GM12875 (cell line): ENCODE results near the gene ACTL8.

Experiments used
- H3K4me3 ChIP-seq: one replicate; pipeline ENCODE4 v1.5.1; 2011; ENCODE audit warnings: low read depth, low read length, control low read depth
- TF ChIP-seq, protein P1 (sequence below): IDR thresholded peaks from 2 replicates; pipeline ENCODE4 v1.5.1; 2011; ENCODE audit warnings: low read depth, mild to moderate bottlenecking, control low read depth, inconsistent platforms, low read length, moderate library complexity, borderline replicate concordance; ENCODE audit not compliant: insufficient read depth

ACTL8 gene

DNA sequence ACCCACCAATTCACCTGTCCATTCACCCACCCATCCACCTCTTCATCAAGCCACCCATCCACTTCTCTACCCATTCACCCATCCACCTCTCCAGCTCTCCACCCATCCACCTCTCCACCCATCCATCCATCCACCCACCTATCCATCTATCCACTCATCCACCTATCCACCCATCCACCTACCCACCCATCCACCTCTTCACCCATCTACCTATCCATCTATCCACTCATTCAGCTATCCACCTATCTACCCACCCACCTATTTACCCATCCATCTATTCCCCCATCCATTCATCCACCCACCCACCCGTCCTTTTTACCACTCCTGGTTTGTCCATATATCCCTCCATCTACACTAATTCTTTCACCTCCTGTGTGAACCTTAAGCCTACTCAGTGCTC, 105.7 kb downstream of the ACTL8 start:
- H3K4me3 ChIP-seq = no peak overlapping the region
- TF ChIP-seq, protein P1, sequence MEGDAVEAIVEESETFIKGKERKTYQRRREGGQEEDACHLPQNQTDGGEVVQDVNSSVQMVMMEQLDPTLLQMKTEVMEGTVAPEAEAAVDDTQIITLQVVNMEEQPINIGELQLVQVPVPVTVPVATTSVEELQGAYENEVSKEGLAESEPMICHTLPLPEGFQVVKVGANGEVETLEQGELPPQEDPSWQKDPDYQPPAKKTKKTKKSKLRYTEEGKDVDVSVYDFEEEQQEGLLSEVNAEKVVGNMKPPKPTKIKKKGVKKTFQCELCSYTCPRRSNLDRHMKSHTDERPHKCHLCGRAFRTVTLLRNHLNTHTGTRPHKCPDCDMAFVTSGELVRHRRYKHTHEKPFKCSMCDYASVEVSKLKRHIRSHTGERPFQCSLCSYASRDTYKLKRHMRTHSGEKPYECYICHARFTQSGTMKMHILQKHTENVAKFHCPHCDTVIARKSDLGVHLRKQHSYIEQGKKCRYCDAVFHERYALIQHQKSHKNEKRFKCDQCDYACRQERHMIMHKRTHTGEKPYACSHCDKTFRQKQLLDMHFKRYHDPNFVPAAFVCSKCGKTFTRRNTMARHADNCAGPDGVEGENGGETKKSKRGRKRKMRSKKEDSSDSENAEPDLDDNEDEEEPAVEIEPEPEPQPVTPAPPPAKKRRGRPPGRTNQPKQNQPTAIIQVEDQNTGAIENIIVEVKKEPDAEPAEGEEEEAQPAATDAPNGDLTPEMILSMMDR = no peak

DNA sequence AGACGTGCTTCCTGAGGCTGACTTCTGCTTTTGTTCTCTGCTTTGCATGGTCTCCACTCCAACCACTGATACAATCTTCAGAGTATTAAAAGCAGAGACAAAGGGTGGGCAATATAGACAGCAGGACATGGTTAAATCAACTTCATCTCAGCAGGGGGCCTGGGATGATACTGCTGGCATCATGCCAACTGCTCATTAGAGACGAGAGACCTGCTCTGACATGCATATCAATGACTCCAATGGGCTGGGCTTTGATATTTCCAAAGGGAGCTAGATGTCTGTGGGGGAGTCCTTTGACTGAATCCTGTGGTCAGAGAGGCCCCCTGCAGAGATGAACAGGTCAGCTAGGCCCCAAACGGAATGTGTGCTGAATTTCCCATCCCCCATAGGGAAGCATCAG, 106.6 kb downstream of the ACTL8 start:
- TF ChIP-seq, protein P1 = no peak
- no peak overlapping the region for H3K4me3 ChIP-seq

GRCh38 chr1:17862121-17862520, 107.0 kb downstream of the ACTL8 start:
- TF ChIP-seq, protein P1 = no peak
- H3K4me3 ChIP-seq = no peak overlapping the region

DNA sequence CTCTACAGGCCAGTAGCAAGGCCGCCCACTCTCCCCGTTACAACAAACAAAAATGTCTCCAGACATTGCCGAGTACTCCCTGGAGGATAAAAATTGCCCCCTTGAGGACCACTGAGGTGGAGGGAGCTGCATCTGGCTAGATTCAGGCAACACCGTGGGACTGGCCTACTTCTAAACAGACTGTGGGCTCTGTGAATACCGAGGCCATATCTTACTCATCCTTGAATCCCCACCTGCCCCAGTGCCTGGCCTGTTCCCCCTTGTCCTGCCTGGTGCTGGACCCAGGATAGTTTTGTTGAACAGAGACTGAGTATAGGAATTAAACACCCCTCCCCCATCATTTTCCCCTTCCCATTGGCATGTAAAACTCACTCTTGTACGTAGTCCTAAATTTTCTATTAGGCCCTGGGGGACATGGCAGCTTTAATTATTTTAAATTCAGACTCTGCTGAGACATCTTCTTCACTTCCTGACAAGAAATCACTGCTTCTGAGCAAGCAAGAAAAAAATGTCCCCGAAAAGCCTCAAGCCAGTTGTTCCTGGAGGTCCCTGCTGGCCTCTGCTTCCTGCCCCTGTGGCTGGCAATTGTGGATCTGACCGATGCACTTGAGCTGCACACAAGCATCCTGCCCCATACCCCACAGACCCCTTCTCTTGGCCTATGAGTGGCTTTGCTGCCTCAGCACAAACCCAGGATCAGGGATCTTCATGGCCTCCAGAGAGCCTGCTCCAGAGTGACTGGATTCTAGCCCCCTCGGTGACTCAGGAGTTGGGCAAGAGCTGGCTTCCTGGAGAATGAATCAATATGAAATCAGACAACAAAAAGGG, 111.0 kb downstream of the ACTL8 start:
- H3K4me3 ChIP-seq = no peak overlapping the region
- TF ChIP-seq, protein P1 = no peak

DNA sequence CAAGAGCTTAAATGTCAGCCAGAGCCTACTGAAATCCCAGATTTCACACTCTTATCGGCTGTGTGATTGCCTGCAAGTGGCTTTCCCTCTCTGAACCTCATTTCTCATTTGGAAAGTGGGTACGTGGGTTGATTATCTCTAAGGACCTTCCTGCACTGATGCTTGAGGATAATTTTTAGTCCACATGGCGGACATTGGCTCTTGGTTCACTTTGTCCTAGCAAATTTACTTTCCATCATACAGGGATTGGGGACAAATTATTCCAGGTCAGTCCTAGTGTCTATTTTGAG, 111.6 kb downstream of the ACTL8 start:
- H3K4me3 ChIP-seq = no peak overlapping the region
- TF ChIP-seq, protein P1 = no peak

- TF ChIP-seq, protein P1 = no peak
- H3K4me3 ChIP-seq = no peak overlapping the region
Observed at GRCh38 chr1:17867470-17867869, 112.3 kb downstream of the ACTL8 start.

GRCh38 chr1:17869815-17870214, 114.7 kb downstream of the ACTL8 start:
- TF ChIP-seq, protein P1 = no peak

More at GRCh38 chr1:17869815-17870214, 114.7 kb downstream of the ACTL8 start:
- H3K4me3 ChIP-seq = no peak overlapping the region
